GM19372 (cell line): ENCODE measurements around the gene POP5.
"Not testable (repeated sequence)": the region's sequence is repeated elsewhere in the genome, so short reads cannot be mapped to it uniquely, and the experiment has no call there.

Experiments
- ATAC-seq: cut with Tn5 transposase; IDR thresholded peaks from one replicate; pipeline ENCODE4 v1.9.1; 2021; ENCODE audit warnings: mild to moderate bottlenecking, low read depth, moderate library complexity; ENCODE audit not compliant: unreplicated experiment

The POP5 gene, protein sequence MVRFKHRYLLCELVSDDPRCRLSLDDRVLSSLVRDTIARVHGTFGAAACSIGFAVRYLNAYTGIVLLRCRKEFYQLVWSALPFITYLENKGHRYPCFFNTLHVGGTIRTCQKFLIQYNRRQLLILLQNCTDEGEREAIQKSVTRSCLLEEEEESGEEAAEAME

DNA sequence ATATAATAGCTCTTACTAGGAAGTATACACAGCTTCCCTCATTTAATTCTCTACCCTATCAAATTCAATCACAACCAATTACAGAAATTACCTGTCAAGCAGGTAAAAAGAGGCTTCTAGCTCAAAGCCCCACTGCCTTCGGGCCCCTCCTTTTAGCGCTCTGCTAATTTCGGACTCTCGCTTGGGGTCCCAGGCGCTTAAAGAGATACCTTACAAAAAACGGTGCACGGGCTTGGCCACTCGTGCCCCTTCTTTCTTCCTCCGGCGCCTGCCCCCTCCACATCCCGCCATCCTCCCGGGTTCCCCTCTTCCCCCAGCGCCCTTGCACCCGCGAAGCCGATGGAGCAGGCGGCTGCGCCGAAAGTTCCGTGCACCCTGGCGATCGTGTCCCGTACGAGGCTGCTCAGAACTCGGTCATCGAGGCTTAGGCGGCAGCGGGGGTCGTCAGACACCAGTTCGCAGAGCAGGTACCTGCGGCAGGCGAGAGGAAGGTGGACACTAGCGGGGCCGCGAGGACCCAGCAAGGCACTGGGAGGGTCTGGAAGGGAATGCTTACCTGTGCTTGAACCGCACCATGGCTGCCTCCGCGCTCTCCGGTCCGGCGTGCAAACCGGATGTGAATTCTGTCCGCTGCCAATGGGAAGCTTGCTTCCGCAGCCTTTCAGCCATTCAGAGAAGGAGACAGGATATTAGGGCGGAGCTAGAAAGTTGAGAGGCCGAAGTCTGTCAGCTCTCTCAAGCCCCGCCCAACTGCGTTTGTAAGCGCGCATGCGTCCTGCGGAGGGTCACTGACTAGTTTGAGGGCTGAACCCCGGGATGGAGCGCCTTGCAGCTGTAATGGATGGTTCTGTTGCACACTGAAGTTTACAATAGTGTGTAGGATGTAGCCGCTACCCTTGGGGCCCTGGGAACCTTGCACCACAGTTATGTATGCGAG, at the start of gene POP5:
Gene POP5 (minus strand): TSS at position 616 of the 937 bp plus-strand sequence. CDS start 40 bp downstream, at position 576.
- peak; percentile 92 for ATAC-seq

DNA sequence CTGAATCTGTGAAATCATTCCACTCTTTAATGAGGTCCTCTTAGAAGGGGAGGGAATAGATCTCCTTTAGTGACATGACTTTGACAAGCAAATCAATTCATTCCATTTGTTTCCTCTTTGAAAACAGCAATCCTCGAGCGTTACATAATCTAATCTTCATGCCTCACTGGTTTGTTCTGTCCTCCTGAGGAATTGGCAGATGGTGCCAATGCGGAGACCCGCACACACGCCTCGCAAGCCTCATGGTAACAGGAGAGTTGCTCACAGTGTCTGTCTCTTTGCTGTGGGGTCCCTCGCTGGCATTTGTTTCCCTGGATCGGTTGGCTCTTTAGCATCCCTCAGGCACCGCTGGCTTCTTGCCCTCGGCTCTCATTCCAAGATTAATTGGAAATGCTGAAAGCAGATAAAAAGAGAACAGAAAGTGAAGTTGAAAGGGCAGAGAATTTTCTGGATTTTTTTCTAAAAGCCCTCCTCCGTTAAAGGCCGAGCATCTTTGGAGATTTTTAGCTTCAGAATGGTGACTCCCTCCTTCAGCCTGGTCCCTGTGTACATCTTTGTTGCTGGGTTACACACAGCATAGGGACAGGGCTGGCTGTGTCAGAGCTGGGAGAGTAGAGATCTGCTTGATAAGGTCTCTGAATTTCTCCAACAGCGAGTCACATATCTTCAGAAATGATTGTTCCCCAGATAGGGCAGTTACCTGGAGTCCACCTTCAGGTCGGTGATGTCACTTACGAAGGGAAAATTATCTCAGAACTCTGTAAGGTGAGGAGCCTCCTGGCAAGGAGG, 49.1 kb upstream of the POP5 start:
- ATAC-seq = no peak

DNA sequence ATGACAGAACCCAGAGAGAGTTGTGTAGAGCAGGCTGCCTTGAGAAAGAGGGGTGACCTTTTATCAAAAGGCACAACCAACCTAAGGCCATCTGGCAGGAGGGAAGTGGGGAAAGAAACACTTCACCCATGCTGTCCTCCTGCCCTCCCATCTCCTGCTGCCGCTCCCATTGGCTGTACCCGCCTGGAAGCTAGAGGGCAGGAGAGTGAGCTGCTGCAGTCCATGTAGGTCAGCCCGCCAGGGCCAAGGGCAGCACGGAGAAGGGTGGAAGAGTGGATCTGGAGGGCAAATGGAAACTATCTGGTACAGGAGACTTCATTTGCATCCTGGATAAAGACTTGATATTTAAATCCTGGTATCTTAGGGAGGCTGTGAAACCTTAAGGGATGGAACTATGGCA, 47.7 kb upstream of the POP5 start:
- ATAC-seq = no peak

GRCh38 chr12:120625557-120626419, 44.6 kb upstream of the POP5 start:
- no peak for ATAC-seq

GRCh38 chr12:120620624-120621023, 39.4 kb upstream of the POP5 start:
- ATAC-seq = no peak

DNA sequence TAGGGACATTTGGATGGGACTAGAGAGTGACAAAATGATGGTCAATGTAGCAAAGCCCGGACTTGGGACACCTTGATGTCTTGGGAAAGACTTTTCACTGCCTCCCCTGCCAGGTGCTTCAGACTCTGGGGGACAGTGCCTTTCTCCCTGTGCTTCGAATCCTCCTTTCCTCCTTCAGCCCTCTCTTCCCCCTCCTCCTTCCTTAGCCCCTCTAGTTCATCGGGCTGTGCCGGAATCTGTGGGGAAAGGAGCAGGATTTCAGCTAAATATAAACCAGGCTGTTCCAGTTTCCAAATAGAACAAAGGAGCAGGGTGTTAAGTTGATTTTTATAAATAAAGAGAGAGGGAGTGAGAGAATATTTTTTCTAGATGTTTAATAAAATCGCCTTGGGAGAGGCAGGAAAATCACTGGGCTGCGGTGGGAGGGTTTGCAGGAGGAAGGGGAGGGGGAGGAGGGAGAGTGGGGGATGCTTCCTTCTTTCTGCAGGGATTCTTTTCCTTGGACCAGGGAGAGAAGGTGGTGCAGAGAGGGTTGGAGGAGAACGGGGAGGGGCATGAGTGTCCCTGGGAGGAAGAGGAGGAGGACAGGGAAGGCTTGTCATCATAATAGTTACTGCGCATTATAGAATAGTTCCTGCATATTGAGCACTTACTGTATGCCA, 37.9 kb upstream of the POP5 start:
- ATAC-seq = no peak

DNA sequence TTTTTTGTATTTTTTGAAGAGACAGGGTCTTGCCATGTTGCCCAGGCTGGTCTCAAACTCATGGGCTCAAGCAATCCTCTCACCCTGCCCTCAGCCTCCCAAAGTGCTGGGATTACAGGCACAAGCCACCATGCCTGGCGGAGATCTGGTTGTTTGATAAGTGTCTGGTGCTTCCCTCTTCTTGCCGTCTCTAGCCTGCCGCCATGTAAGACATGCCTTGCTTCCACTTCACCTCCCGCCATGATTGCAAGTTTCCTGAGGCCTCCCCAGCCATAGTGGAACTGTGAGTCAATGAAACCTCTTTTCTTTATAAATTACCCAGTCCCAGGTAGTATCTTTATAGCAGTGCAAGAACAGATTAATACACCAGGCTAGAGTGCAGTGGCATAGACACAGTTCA, 36.6 kb upstream of the POP5 start:
- not testable (repeated sequence) for ATAC-seq

- not testable (repeated sequence) for ATAC-seq
Observed at GRCh38 chr12:120617193-120617592, 36.0 kb upstream of the POP5 start.

DNA sequence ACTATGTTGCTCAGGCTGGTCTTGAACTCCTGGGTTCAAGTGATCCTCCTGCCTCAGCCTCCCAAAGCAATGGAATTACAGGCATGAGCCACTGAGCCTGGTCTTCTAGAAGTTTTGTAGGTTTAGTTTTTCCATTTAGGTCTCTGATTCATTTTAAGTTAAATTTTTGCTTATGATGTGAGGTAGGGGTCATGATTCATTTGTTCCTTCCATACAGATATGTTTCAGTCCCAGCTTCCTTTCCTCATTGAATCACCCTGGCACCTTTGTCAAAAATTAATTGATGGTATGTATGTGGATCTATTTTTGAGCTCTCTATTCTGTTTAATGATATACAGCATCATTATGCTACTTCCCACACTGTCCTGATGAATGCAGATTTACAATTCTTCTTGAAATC, 33.6 kb upstream of the POP5 start:
- ATAC-seq = no peak

GRCh38 chr12:120611534-120611933, 30.3 kb upstream of the POP5 start:
- not testable (repeated sequence) for ATAC-seq

GRCh38 chr12:120610560-120610959, 29.4 kb upstream of the POP5 start:
- ATAC-seq = no peak

- ATAC-seq = not testable (repeated sequence)
Observed at GRCh38 chr12:120602416-120602815, 21.2 kb upstream of the POP5 start.

DNA sequence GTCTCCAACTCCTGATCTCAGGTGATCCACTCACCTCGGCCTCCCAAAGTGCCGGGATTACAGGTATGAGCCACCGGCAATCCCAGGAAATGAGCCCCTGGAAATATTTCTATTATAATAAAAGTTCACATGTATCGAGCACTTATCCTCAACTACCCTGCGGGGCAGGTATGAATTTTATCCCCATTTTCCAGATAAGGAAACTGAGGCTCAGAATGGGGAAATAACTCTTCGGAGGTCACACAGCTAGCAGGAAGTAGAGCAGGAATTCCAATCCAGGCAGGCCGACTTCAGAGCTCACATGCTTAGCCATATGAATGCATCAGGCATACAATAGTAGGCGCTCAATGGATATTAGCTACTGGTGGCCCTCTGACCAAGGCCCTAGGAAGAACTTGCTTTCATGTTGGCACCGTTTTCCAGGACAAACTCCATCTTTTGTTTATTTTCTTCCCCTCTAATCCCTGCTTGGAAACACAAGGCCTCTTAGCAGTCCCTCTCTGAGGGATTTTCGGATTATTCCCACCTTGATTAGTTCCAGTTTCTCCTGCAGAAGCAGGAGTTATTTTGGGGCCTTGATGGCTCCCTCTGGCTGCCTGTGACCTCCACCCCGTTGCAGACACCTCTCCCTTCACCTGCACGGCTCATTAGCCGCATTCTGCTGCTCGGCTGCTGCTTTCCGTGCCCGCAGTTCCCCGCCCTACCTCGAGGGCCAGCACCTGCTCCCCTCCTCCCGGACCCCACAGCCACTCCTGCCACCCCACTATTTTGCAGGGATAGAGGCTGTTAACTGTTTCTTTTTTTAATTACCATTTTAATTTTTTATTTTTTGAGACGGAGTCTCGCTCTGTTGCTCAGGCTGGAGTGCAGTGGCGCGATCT, 18.7 kb upstream of the POP5 start:
- no peak for ATAC-seq

GRCh38 chr12:120598674-120599463, 17.7 kb upstream of the POP5 start:
- ATAC-seq = no peak

GRCh38 chr12:120597861-120598260, 16.7 kb upstream of the POP5 start:
- no peak for ATAC-seq

DNA sequence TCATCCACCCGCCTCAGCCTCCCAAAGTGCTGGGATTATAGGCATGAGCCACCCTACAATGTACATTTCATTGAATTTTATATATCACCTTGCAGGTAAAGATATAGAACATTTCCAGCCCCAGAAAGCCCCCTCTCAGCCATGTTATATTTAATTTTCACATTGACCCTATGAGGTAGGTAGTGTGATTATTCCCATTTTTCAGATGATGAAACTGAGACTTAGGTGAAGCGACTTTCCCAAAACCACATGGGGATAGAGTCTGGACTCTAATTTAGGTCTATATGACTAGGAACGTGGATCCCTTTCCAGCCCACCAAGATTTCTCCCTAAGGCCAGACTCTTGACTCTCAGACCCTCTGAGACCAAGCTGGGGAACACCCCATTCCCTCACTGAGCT, 15.7 kb upstream of the POP5 start:
- no peak for ATAC-seq

DNA sequence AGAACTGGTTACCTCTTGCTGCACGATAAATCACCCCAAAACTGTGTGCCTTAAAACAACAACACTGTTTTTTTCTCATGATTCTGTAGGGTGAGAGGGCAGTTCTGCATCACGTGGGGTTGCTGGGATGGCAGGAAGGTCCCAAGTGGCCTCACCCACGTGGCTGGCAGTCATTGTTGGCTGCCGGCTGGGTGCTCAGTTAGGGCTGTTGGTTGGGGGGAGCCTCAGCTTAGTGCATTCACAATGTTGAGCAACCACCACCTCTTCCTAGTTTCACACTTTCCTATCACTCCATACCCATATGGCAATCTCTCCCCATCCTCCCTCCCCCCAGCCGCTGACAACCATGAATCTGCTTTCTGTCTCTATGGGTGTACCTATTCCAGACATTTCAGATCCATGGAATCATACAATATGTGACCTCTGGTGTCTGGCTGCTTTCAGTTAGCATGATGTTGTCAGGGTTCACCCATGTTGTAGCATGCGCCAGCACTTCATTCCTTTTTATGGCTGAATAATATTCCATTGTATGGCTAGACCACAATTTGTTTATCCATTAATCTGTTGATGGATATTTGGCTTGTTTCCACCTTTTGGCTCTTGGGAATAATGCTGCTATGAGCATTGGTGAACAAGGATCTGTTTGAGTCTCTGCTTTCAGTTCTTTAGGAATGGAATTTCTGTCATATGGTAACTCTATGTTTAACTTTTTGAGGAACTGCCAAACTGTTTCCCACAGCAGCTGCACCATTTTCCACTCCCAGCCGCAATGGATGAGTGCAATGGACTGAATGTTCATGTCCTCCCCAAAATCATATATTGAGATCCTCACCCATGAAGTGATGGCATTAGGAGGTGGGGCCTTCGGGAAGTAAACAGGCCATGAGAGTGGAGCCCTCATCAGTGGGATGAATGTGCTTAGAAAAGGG, 11.2 kb upstream of the POP5 start:
- no peak for ATAC-seq
